ENCODE data around the gene IL22. TPM values are rescaled to one million over a fixed set of nuclear protein-coding genes. Genes with fewer than 3 reads are reported as not detected.

The IL22 gene
- total RNA-seq, 1 experiment from 2014 or later: not detected

- H2BK15ac ChIP-seq (ENCODE audit: low read depth, low read length): no peak overlapping the region
Observed at GRCh38 chr12:68237619-68238018, 15.8 kb downstream of the IL22 start.

More at GRCh38 chr12:68237619-68238018, 15.8 kb downstream of the IL22 start:
- Histone ChIP-seq H4K8ac (replicated peaks; ENCODE audit: insufficient read length, low read depth, low read length) (no peak overlapping the region), H3K14ac (ENCODE audit: insufficient read depth, low read length) (no peak overlapping the region), H3K56ac (ENCODE audit: insufficient read length, low read depth, low read length) (no peak overlapping the region), H3K27ac (ENCODE audit: insufficient read length, low read depth, low read length) (no peak overlapping the region), H2BK5ac (ENCODE audit: insufficient read length, low read length) (no peak overlapping the region), H2BK120ac (ENCODE audit: low read depth, low read length, poor library complexity, severe bottlenecking) (no peak overlapping the region), H3K9me3 (ENCODE audit: control insufficient read depth, low read depth, low read length) (no peaks in the 10 kb centered on the region), H2BK20ac (ENCODE audit: low read depth, low read length, poor library complexity, severe bottlenecking) (no peak overlapping the region), H3K4me1 (ENCODE audit: insufficient read depth, low read length) (no peaks in the 10 kb centered on the region), H4K20me1 (ENCODE audit: control insufficient read depth, insufficient read depth, insufficient read length) (no peaks in the 10 kb centered on the region), H3K23me2 (ENCODE audit: insufficient read length, low read depth, low read length, poor library complexity, severe bottlenecking) (no peaks in the 10 kb centered on the region), H3K18ac (ENCODE audit: insufficient read length, low read depth, low read length) (no peak overlapping the region), H3T11ph (ENCODE audit: low read length) (no peak overlapping the region), H2AK5ac (ENCODE audit: insufficient read length, low read length) (no peak overlapping the region), H3K79me2 (ENCODE audit: insufficient read depth, low read length) (no peaks in the 10 kb centered on the region), H4K91ac (ENCODE audit: insufficient read length, low read depth, low read length) (no peak overlapping the region), H2AFZ (ENCODE audit: low read length) (no peak overlapping the region), H3K4me2 (ENCODE audit: insufficient read depth, insufficient read length, low read length) (no peak overlapping the region), H3K9ac (ENCODE audit: extremely low read depth, insufficient read length, low read length) (no peak overlapping the region), H3K27me3 (ENCODE audit: insufficient read depth, low read length) (no peaks in the 10 kb centered on the region), H2BK12ac (ENCODE audit: insufficient read length, low read depth, low read length) (no peak overlapping the region), H3K4ac (ENCODE audit: low read depth, low read length) (no peak overlapping the region), H3K23ac (ENCODE audit: insufficient read length, low read depth, low read length) (no peak overlapping the region), H3K79me1 (ENCODE audit: insufficient read depth, low read depth, low read length, poor library complexity, severe bottlenecking) (no peaks in the 10 kb centered on the region), H4K5ac (ENCODE audit: insufficient read length, low read depth, low read length) (no peak overlapping the region)
- no peak overlapping the region for H3K4me3 Mint-ChIP-seq
- H3K4me1 Mint-ChIP-seq: peaks cover 7% of the 10 kb centered on the region in 2 experiments; a peak in 3 of 4 replicates
- TF ChIP-seq, protein P1, sequence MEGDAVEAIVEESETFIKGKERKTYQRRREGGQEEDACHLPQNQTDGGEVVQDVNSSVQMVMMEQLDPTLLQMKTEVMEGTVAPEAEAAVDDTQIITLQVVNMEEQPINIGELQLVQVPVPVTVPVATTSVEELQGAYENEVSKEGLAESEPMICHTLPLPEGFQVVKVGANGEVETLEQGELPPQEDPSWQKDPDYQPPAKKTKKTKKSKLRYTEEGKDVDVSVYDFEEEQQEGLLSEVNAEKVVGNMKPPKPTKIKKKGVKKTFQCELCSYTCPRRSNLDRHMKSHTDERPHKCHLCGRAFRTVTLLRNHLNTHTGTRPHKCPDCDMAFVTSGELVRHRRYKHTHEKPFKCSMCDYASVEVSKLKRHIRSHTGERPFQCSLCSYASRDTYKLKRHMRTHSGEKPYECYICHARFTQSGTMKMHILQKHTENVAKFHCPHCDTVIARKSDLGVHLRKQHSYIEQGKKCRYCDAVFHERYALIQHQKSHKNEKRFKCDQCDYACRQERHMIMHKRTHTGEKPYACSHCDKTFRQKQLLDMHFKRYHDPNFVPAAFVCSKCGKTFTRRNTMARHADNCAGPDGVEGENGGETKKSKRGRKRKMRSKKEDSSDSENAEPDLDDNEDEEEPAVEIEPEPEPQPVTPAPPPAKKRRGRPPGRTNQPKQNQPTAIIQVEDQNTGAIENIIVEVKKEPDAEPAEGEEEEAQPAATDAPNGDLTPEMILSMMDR (conservative IDR thresholded peaks at IDR 0.05): no peak
- no peaks in the 10 kb centered on the region for H3K36me3 Mint-ChIP-seq (ENCODE audit: insufficient read depth in 1 of 3, low read depth in 3 of 3)
- no peak for DNase-seq
- H3K27ac Mint-ChIP-seq: no peak overlapping the region
- WGBS (ENCODE audit: extremely low coverage, insufficient read length, low lambda C conversion rate): no CpG with 5 or more reads among the region's 2 CpGs
- no peaks in the 10 kb centered on the region for H3K27me3 Mint-ChIP-seq (ENCODE audit: low read depth)
- H3K9me3 Mint-ChIP-seq: no peaks in the 10 kb centered on the region; a peak in 1 of 5 replicates
